Naive B cell (primary cell): ENCODE data around the gene HBE1. TPM values are rescaled to one million over a fixed set of nuclear protein-coding genes. Genes with fewer than 3 reads are reported as not detected.
"Not testable (repeated sequence)": the region's sequence is repeated elsewhere in the genome, so short reads cannot be mapped to it uniquely, and the experiment has no call there.

Experiments
- ATAC-seq, 2 donors: fragments of 150-1000 bp; cut with Tn5 transposase; 2 replicates each; pipeline ENCODE4 v1.10.0; 2021; ENCODE audit warnings: low read depth in 2 of 2, mild to moderate bottlenecking in 2 of 2, moderate library complexity in 2 of 2
- DNase-seq: peaks from one replicate; pipeline ENCODE4 v3.0.0; 2022
- H3K27ac Mint-ChIP-seq, 6 donors: one replicate each; pipeline ENCODE4 v1.8.0; 2020 to 2022; ENCODE audit warnings: mild to moderate bottlenecking in 6 of 6, mixed read lengths in 6 of 6, moderate library complexity in 5 of 6, inconsistent platforms in 2 of 6
- H3K27me3 Mint-ChIP-seq, 3 donors: one replicate each; pipeline ENCODE4 v1.8.0; 2021 to 2022; ENCODE audit warnings: mixed read lengths in 3 of 3, mild to moderate bottlenecking in 1 of 3
- H3K36me3 Mint-ChIP-seq, 2 donors: one replicate each; pipeline ENCODE4 v1.8.0; 2020 to 2022; ENCODE audit warnings: mixed read lengths in 2 of 2, inconsistent platforms in 1 of 2, mild to moderate bottlenecking in 1 of 2
- H3K4me1 Mint-ChIP-seq, 3 donors: one replicate each; pipeline ENCODE4 v1.8.0; 2020 to 2022; ENCODE audit warnings: mixed read lengths in 3 of 3, inconsistent platforms in 1 of 3, mild to moderate bottlenecking in 1 of 3, moderate library complexity in 1 of 3
- H3K4me3 Mint-ChIP-seq, 8 donors: one replicate each; pipeline ENCODE4 v1.8.0; 2020 to 2022; ENCODE audit warnings: mild to moderate bottlenecking in 8 of 8, mixed read lengths in 8 of 8, moderate library complexity in 8 of 8, inconsistent platforms in 2 of 8
- H3K9me3 Mint-ChIP-seq, 7 donors: one replicate each; pipeline ENCODE4 v1.8.0; 2020 to 2022; ENCODE audit warnings: mixed read lengths in 7 of 7, mild to moderate bottlenecking in 5 of 7, inconsistent platforms in 2 of 7, moderate library complexity in 1 of 7
- polyA plus RNA-seq, 6 donors: library from polyadenylated mRNA; unstranded; fragments of 300-500 nt; fragmentation: Illumina TruSeq; gene quantifications; one replicate each; pipeline ENCODE4 v1.2.3, GENCODE V29; 2021; ENCODE audit warnings: low read depth in 6 of 6

Gene HBE1
- polyA plus RNA-seq, 6 donors from 2014 or later: not detected

GRCh38 chr11:5254646-5255413 is 14.9 kb downstream of the HBE1 start, which contains the start of gene HBG2:
Gene HBG2, minus strand, starts transcription at chr11:5254781. Its CDS starts 53 bp downstream, at chr11:5254728.
- H3K27me3 Mint-ChIP-seq: peaks cover 8 to 17% (median 10%) of the 10 kb centered on the region in 3 donors
- not testable (repeated sequence) for ATAC-seq, H3K4me1 Mint-ChIP-seq

DNA sequence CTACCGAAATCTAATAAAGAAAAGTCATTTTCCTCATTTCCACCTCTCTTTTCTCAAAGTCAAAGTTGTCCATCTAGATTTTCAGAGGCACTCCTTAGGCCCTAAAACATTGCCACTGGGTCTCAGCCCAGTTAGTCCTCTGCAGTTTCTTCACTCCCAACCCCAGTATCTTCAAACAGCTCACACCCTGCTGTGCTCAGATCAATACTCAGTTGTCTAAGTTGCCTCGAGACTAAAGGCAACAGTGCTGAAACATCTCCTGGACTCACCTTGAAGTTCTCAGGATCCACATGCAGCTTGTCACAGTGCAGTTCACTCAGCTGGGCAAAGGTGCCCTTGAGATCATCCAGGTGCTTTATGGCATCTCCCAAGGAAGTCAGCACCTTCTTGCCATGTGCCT is 15.7 kb downstream of the HBE1 start:
- not testable (repeated sequence) for ATAC-seq, H3K4me1 Mint-ChIP-seq, DNase-seq, H3K9me3 Mint-ChIP-seq, H3K27ac Mint-ChIP-seq, H3K36me3 Mint-ChIP-seq, H3K4me3 Mint-ChIP-seq
- H3K27me3 Mint-ChIP-seq: peaks cover 8 to 17% (median 10%) of the 10 kb centered on the region in 3 donors

More at GRCh38 chr11:5254646-5255413, 14.9 kb downstream of the HBE1 start, which contains the start of gene HBG2:
- not testable (repeated sequence) for DNase-seq, H3K4me3 Mint-ChIP-seq, H3K27ac Mint-ChIP-seq, H3K36me3 Mint-ChIP-seq
- peaks cover 0 to 12% (median 4%) of the 10 kb centered on the region in 7 donors for H3K9me3 Mint-ChIP-seq

DNA sequence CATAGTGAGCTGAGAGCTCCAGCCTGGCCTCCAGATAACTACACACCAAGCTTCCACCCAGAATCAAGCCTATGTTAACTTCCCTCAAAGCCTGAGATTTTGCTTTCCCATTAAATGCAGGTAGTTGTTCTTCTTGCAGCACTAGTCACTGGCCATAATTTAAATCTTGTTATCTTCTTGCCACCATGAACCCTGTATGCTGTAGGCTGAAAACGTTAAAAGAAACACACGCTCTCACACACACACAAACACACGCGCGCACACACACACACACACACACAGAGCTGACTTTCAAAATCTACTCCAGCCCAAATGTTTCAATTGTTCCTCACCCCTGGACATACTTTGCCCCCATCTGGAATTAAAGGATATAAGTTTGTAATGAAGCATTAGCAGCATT is 16.3 kb downstream of the HBE1 start:
- peaks cover 8 to 17% (median 10%) of the 10 kb centered on the region in 3 donors for H3K27me3 Mint-ChIP-seq
- H3K4me3 Mint-ChIP-seq, H3K36me3 Mint-ChIP-seq, DNase-seq, H3K27ac Mint-ChIP-seq, H3K4me1 Mint-ChIP-seq, H3K9me3 Mint-ChIP-seq, ATAC-seq: not testable (repeated sequence)

GRCh38 chr11:5252919-5253265 is 16.9 kb downstream of the HBE1 start:
- DNase-seq (no peak), ATAC-seq (no peak)
- Mint-ChIP-seq H3K27me3 (peaks cover 6 to 17% (median 10%) of the 10 kb centered on the region in 3 donors), H3K27ac (no peak overlapping the region), H3K4me3 (no peak overlapping the region), H3K36me3 (no peaks in the 10 kb centered on the region), H3K9me3 (peaks cover 0 to 4% (median 0%) of the 10 kb centered on the region in 7 donors), H3K4me1 (no peaks in the 10 kb centered on the region)

DNA sequence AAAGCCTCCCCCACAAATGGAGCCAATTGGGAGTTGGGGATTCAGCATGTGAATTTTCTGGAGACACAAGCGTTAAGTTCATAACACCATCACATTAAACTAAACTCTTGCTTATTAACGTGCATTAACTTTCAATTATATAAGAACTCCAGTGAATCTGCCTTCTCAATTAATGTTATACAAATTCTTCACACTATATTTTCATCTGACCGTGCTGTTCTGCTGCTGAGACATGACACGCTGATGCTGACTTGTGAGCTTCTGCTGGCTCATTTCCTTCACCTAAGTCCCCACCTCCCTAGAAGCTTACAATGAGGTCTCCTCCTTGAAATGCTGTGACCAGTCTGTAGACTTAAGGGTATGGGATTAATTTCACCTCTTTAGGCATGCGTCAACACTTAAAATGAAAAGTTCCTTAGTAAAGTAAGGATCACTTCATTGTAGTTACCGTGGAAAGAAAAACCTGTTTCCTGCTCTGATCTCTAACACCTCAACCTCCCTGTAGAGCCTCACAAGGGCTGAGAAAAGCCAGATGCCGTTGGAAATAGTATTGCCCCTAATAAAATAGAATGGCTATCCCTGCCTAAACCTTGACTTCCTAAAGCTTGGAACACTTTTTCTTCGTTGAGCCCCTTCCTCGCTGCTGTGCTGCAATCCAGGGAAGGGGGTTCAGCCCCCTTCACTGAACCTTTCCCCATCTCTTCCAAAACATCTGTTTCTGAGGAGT is 17.4 kb downstream of the HBE1 start:
- H3K27ac Mint-ChIP-seq: no peak overlapping the region
- no peak overlapping the region for H3K4me3 Mint-ChIP-seq
- ATAC-seq: no peak

DNA sequence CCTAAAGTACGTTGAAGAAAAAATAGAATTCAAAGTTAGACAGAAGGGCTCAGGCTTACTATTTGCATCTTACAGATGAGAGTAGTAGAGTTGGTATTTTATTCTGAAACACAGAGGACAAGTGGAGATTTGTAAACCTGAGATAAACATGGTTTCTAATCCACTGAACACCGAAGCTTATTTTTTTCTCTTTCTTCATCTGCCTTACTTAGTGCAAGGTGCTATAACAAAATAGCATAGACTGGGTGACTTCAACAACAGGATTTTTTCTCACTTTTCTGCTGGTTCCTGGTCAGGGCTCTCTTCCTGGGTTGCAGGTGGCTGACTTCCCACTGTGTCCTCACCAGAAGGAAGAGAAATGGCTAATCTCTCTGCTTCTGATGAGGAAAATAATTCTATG is 18.0 kb downstream of the HBE1 start:
- H3K4me3 Mint-ChIP-seq: no peak overlapping the region
- H3K27ac Mint-ChIP-seq: no peak overlapping the region
- H3K9me3 Mint-ChIP-seq: no peaks in the 10 kb centered on the region
- H3K27me3 Mint-ChIP-seq: peaks cover 0 to 21% (median 12%) of the 10 kb centered on the region in 3 donors
- no peaks in the 10 kb centered on the region for H3K36me3 Mint-ChIP-seq
- no peak for ATAC-seq
- H3K4me1 Mint-ChIP-seq: no peaks in the 10 kb centered on the region
- DNase-seq: no peak

More for the DNA sequence above, 17.4 kb downstream of the HBE1 start:
- Mint-ChIP-seq H3K4me1 (no peaks in the 10 kb centered on the region), H3K9me3 (no peaks in the 10 kb centered on the region), H3K27me3 (peaks cover under 1 to 20% (median 10%) of the 10 kb centered on the region in 3 donors), H3K36me3 (no peaks in the 10 kb centered on the region)
- no peak for DNase-seq

DNA sequence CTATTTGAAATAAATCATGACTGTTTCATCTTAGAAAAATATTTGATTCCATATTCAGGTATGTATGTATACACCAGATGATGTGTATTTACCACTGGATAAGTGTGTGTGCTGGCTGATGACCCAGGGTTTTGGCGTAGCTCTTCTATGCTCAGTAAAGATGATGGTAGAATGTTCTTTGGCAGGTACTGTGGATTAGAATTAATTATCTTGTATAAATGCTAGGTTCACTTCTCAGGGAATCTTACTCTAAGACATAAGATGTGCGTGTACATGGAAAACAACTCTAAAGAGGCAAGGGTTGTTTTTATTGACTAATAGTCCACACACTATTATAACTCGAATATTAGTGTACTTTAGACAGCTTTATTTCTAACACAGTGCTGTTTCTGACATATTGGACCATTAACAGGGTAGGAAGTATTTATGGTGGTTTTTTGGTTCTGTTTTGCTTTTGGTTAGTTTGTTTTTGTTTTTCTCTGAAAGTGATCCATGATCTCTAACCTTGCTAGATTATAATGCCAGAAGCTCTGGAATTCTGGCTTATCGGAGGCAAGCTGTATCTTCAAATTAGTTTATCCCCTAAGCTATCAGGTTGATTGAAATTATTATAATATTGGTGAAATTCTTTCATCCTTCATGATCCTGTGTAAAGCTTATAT is 19.1 kb downstream of the HBE1 start:
- Mint-ChIP-seq H3K36me3 (no peaks in the 10 kb centered on the region), H3K4me1 (no peaks in the 10 kb centered on the region), H3K9me3 (no peaks in the 10 kb centered on the region), H3K4me3 (no peak overlapping the region), H3K27ac (no peak overlapping the region), H3K27me3 (peaks cover 2 to 21% (median 17%) of the 10 kb centered on the region in 3 donors)
- no peak for ATAC-seq
- DNase-seq: no peak

GRCh38 chr11:5249807-5250396 is 19.8 kb downstream of the HBE1 start, which contains the start of gene HBG1:
Gene HBG1, minus strand, starts transcription at chr11:5249857. Its CDS starts 53 bp downstream, at chr11:5249804.
- peaks cover 6 to 23% (median 13%) of the 10 kb centered on the region in 3 donors for H3K27me3 Mint-ChIP-seq
- H3K4me1 Mint-ChIP-seq, H3K4me3 Mint-ChIP-seq, DNase-seq, ATAC-seq, H3K36me3 Mint-ChIP-seq, H3K27ac Mint-ChIP-seq, H3K9me3 Mint-ChIP-seq: not testable (repeated sequence)

- ATAC-seq, DNase-seq, H3K4me1 Mint-ChIP-seq, H3K27ac Mint-ChIP-seq, H3K4me3 Mint-ChIP-seq, H3K9me3 Mint-ChIP-seq, H3K36me3 Mint-ChIP-seq: not testable (repeated sequence)
- H3K27me3 Mint-ChIP-seq: peaks cover 6 to 27% (median 13%) of the 10 kb centered on the region in 3 donors
Observed at GRCh38 chr11:5248498-5248897, 21.2 kb downstream of the HBE1 start.

- Mint-ChIP-seq H3K4me3 (no peak overlapping the region), H3K27ac (no peak overlapping the region)
Observed at GRCh38 chr11:5247472-5248192, 22.1 kb downstream of the HBE1 start.

GRCh38 chr11:5246772-5247471 is 22.8 kb downstream of the HBE1 start:
- peaks cover 6 to 25% (median 7%) of the 10 kb centered on the region in 3 donors for H3K27me3 Mint-ChIP-seq
- DNase-seq (no peak), ATAC-seq (no peak)
- H3K36me3 Mint-ChIP-seq: no peaks in the 10 kb centered on the region
- no peak overlapping the region for H3K27ac Mint-ChIP-seq
- H3K4me3 Mint-ChIP-seq: no peak overlapping the region
- H3K4me1 Mint-ChIP-seq: no peaks in the 10 kb centered on the region
- no peaks in the 10 kb centered on the region for H3K9me3 Mint-ChIP-seq

More at GRCh38 chr11:5247472-5248192, 22.1 kb downstream of the HBE1 start:
- Mint-ChIP-seq H3K36me3 (no peaks in the 10 kb centered on the region), H3K4me1 (no peaks in the 10 kb centered on the region), H3K27me3 (peaks cover 6 to 25% (median 9%) of the 10 kb centered on the region in 3 donors), H3K9me3 (no peaks in the 10 kb centered on the region)
- DNase-seq: no peak
- no peak for ATAC-seq

GRCh38 chr11:5245155-5245554 is 24.6 kb downstream of the HBE1 start:
- H3K27ac Mint-ChIP-seq: no peak overlapping the region
- H3K27me3 Mint-ChIP-seq: peaks cover 6 to 19% (median 7%) of the 10 kb centered on the region in 3 donors
- no peak for DNase-seq
- no peak for ATAC-seq
- no peaks in the 10 kb centered on the region for H3K4me1 Mint-ChIP-seq
- no peaks in the 10 kb centered on the region for H3K36me3 Mint-ChIP-seq
- no peak overlapping the region for H3K4me3 Mint-ChIP-seq
- H3K9me3 Mint-ChIP-seq: no peaks in the 10 kb centered on the region
